Psoas muscle (tissue), 8 donors: ENCODE measurements around the gene RIC1. TPM values are rescaled to one million over a fixed set of nuclear protein-coding genes. Genes with fewer than 3 reads are reported as not detected.
"Not testable (repeated sequence)": the region's sequence is repeated elsewhere in the genome, so short reads cannot be mapped to it uniquely, and the experiment has no call there.

Experiments used
- ATAC-seq, 4 donors: fragments of 200-7000 bp; cut with Tn5 transposase; one replicate each; pipeline ENCODE4 v1.9.1; 2020; ENCODE audit warnings: moderate library complexity in 3 of 4, mild to moderate bottlenecking in 2 of 4
- DNase-seq, 2 donors: peaks; one replicate each; pipeline ENCODE4 v3.0.0-alpha.2; 2020
- H3K27ac ChIP-seq: fragments of 200-600 bp; one replicate; pipeline ENCODE4 v1.8.0; 2022
- H3K27me3 ChIP-seq, 3 donors: fragments of 200-600 bp in 1 of 3; one replicate each; pipeline versions ENCODE4 v1.6.1 to v1.8.0; 2013 to 2022; ENCODE audit warnings: low read length in 2 of 3, mild to moderate bottlenecking in 2 of 3, moderate library complexity in 1 of 3; ENCODE audit not compliant: insufficient read depth in 3 of 3
- H3K36me3 ChIP-seq, 2 donors: fragments of 200-600 bp in 1 of 2; one replicate each; pipeline versions ENCODE4 v1.6.1 to v1.8.0; 2013 to 2022; ENCODE audit warnings: low read depth in 1 of 2, mild to moderate bottlenecking in 1 of 2, moderate library complexity in 1 of 2; ENCODE audit not compliant: insufficient read depth in 1 of 2
- H3K4me1 ChIP-seq: fragments of 200-600 bp; one replicate; pipeline ENCODE4 v1.8.0; 2022
- H3K4me3 ChIP-seq: fragments of 200-600 bp; one replicate; pipeline ENCODE4 v1.8.0; 2022; ENCODE audit warnings: mild to moderate bottlenecking
- H3K9me3 ChIP-seq: fragments of 200-600 bp; one replicate; pipeline ENCODE4 v1.8.0; 2022
- WGBS, 3 donors: extraction: QIAGEN DNeasy Blood & Tissue Kit; methylation state at CpG; one replicate each; pipeline versions ENCODE4 v1.1.6 to v1.1.7; 2013; 5-methylcytosine and 5-hydroxymethylcytosine counted together
- intact Hi-C, 2 donors: fragments of 100-400 bp; cut with DNase I; formaldehyde crosslinking; loops; one replicate each; pipeline versions ENCODE4 v1.11.0 to v1.14.2; 2022
- polyA plus RNA-seq, 3 donors: library from polyadenylated mRNA; stranded (reverse); fragments of 200-250 nt; gene quantifications; one replicate each; pipeline ENCODE4 v1.2.3, GENCODE V29; 2013
- total RNA-seq, 4 donors: library from RNA; stranded (reverse); fragmentation: NEBNext Ultra II Directional in 2 of 4; extraction: Animal tissue kit (Norgen Biotek cat#: 25700) in 2 of 4; gene quantifications; one replicate each; pipeline versions ENCODE4 v1.2.1 to v1.2.4, GENCODE V29; 2021 to 2023
- TF ChIP-seq, protein P1 (sequence below): fragments of 200-600 bp; IDR thresholded peaks from one replicate; pipeline ENCODE4 v1.8.0; 2022; ENCODE audit warnings: antibody characterized with exemption
- donor health status: healthy with polysubstance abuse.
- donor health status: DM: no; HTN: no; CAD: no; lungs with moderate emphysema.
- donor health status: Bipolar disorder and iron deficiency.
- donor health status: healthy.
- donor health status: DM: yes; HTN: yes; CAD: no.
- donor health status: DM: no; HTN: no; CAD: no.
- donor health status: DM: no; HTN: no; CAD: no.
- donor health status: DM: yes; HTN: yes; CAD: no.

The RIC1 gene
- total and polyA plus RNA-seq, 7 donors = 6.8 to 28.6 (median 10.9) TPM

DNA sequence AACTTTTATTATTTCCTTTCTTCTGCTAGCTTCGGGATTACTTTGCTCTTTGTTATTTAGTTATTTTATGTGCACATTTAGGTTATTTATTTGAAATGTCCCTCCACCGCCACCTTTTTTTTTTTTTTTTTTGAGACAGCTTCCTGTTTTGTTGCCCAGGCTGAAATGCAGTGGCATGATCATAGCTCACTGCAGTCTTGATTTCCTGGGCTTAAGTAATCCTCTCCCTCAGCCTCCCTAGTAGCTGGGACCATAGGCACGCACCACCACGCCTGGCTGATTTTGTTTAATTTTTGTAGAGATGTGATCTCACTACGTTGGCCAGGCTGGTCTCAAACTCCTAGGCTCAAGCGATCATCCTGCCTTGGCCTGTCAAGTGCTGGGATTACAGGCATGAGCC, 38.5 kb downstream of the RIC1 start:
- 92 to 98% (median 94%) methylated on average over 6 of the region's 6 CpGs for WGBS, 3 donors
- Histone ChIP-seq H3K4me3 (no peak overlapping the region), H3K27me3 (no peaks in the 10 kb centered on the region), H3K27ac (no peak overlapping the region), H3K4me1 (peaks cover 4% of the 10 kb centered on the region), H3K9me3 (peaks cover 6% of the 10 kb centered on the region), H3K36me3 (no peaks in the 10 kb centered on the region)
- intact Hi-C loops = no loop called here
- TF ChIP-seq, protein P1, sequence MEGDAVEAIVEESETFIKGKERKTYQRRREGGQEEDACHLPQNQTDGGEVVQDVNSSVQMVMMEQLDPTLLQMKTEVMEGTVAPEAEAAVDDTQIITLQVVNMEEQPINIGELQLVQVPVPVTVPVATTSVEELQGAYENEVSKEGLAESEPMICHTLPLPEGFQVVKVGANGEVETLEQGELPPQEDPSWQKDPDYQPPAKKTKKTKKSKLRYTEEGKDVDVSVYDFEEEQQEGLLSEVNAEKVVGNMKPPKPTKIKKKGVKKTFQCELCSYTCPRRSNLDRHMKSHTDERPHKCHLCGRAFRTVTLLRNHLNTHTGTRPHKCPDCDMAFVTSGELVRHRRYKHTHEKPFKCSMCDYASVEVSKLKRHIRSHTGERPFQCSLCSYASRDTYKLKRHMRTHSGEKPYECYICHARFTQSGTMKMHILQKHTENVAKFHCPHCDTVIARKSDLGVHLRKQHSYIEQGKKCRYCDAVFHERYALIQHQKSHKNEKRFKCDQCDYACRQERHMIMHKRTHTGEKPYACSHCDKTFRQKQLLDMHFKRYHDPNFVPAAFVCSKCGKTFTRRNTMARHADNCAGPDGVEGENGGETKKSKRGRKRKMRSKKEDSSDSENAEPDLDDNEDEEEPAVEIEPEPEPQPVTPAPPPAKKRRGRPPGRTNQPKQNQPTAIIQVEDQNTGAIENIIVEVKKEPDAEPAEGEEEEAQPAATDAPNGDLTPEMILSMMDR = no peak
- ATAC-seq (no peak), DNase-seq (no peak)

DNA sequence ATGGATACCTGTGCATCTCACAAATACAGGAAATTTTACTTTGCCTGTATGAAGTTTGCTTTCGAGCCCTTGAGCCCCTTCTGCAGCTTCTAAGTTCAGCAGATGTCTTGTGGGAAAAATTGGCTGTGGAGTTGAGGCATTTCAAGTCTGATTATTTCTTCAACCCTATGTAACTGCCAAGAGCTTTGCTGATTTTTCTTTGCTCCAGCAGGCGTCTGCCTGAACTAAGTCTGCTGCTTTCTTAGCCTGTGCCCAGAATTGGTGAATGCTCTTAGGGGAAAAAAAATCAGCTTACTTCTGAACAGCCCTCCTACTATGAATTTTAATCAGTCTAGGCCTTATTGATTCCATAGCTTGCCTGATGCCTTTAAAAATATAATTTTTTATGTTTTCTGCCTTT, 41.2 kb downstream of the RIC1 start:
- 67 to 83% (median 74%) methylated on average over 2 of the region's 2 CpGs for WGBS, 3 donors

DNA sequence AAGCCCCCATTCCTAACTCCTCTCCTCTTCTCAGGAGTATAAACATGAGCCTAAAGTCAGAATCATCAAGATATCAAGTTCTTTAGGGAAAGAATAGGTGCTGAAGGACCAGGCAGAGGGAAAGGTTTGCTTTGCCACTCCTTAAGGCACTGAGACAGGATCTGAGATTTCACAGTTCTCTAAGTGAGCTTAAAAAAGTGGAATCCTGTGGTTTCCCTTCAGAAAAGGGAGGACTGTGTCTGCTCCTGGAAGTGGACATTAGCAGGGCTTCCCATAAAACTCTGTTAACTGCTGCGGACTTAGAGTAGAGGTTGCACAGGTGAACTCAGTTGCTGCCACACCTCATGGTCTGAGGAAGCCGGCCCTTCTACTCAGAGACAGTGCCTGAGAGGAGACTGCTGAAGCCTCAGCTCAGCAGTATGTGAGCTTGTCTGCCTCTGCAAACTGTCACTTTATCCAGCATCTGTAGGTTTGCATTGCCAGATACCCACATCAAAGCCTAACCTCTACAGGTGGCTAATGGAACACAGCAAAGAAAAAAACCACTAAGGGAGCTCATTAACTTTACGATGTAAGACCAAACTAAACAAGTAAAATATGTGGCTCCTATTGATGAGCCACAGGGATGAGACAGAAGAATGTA, 42.9 kb downstream of the RIC1 start:
- ATAC-seq (no peak), DNase-seq (no peak)
- Histone ChIP-seq H3K27ac (no peak overlapping the region), H3K9me3 (peaks cover 3% of the 10 kb centered on the region), H3K4me3 (no peak overlapping the region), H3K36me3 (no peaks in the 10 kb centered on the region), H3K4me1 (no peaks in the 10 kb centered on the region), H3K27me3 (no peaks in the 10 kb centered on the region)
- 79 to 88% (median 84%) methylated on average over 3 of the region's 3 CpGs for WGBS, 3 donors
- intact Hi-C loops = no loop called here
- TF ChIP-seq, protein P1 = no peak

More for the DNA sequence above, 41.2 kb downstream of the RIC1 start:
- Histone ChIP-seq H3K4me1 (peaks cover 2% of the 10 kb centered on the region), H3K27ac (no peak overlapping the region), H3K4me3 (no peak overlapping the region), H3K9me3 (peaks cover 3% of the 10 kb centered on the region), H3K27me3 (no peaks in the 10 kb centered on the region), H3K36me3 (no peaks in the 10 kb centered on the region)
- no peak for ATAC-seq
- DNase-seq = no peak
- TF ChIP-seq, protein P1 = no peak
- intact Hi-C loops = no loop called here

DNA sequence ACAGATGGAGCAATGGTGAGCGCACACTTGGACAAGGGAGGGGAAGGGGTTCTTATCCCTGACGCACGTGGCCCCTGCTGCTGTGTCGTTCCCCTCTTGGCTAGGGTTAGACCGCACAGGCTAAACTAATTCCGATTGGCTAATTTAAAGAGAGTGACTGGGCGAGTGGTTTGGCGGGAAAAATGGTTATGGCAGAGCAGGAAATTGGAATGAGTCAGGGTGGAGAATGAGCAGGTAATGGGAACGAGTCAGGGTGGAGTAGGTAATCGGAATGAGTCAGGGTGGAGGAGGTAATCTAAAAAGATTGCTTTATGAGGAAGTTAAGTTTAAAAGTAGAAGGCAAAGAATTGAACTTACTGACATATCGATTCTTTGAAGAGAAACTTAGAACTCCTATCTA, 46.1 kb downstream of the RIC1 start:
- H3K27me3 ChIP-seq, H3K36me3 ChIP-seq, H3K4me1 ChIP-seq, H3K9me3 ChIP-seq, ATAC-seq, H3K27ac ChIP-seq, H3K4me3 ChIP-seq, intact Hi-C loops, DNase-seq: not testable (repeated sequence)
- WGBS, 3 donors = 95 to 96% (median 96%) methylated on average over 11 of the region's 11 CpGs

DNA sequence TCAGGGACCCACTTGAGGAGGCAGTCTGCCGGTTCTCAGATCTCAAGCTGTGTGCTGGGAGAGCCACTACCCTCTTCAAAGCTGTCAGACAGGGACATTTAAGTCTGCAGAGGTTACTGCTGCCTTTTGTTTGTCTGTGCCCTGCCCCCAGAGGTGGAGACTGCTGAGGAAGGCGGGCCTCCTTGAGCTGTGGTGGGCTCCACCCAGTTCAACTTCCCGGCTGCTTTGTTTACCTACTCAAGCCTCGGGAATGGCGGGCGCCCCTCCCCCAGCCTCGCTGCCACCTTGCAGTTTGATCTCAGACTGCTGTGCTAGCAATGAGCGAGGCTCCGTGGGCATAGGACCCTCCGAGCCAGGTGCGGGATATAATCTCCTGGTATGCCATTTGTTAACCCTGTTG, 54.7 kb downstream of the RIC1 start:
- DNase-seq, H3K27me3 ChIP-seq, H3K27ac ChIP-seq, H3K36me3 ChIP-seq, intact Hi-C loops, H3K4me3 ChIP-seq, H3K4me1 ChIP-seq, H3K9me3 ChIP-seq, ATAC-seq: not testable (repeated sequence)
- 95 to 99% (median 96%) methylated on average over 5 to 11 of the region's 11 CpGs for WGBS, 3 donors

DNA sequence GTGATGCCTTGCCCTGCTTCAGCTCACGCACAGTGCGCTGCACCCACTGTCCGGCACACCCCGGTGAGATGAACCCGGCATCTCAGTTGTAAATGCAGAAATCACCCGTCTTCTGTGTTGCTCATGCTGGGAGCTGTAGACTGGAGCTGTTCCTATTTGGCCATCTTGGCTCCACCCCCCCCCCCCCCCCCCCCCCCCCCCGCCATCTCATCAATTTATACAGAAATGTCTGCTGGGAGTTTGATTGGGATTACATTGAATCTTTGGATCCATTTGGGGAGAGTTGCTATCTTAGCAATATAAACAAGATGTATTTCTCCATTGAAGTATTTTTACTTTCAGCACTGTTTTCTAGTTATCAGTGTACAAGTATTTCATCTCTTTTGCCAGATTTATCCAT, 55.2 kb downstream of the RIC1 start:
- TF ChIP-seq, protein P1 = no peak
- intact Hi-C loops = no loop called here
- no peaks in the 10 kb centered on the region for H3K27me3 ChIP-seq
- no peaks in the 10 kb centered on the region for H3K9me3 ChIP-seq
- no peak overlapping the region for H3K4me3 ChIP-seq
- H3K27ac ChIP-seq = no peak overlapping the region
- no peaks in the 10 kb centered on the region for H3K36me3 ChIP-seq
- DNase-seq (no peak), ATAC-seq (no peak)
- peaks cover 7% of the 10 kb centered on the region for H3K4me1 ChIP-seq
- WGBS, 3 donors = 94 to 99% (median 98%) methylated on average over 6 to 7 of the region's 7 CpGs
